NT2/D1 (cell line): ENCODE results near the gene ZCCHC2.

Experiments used
- DNase-seq: peaks from one replicate; pipeline ENCODE4 v3.0.0-alpha.2; 2011; ENCODE audit warnings: low read depth, low spot score
- H3K27me3 ChIP-seq: 2 replicates; pipeline ENCODE4 v1.6.0; 2011; ENCODE audit warnings: mild to moderate bottlenecking; ENCODE audit not compliant: insufficient read length, insufficient read depth
- H3K36me3 ChIP-seq: 2 replicates; pipeline ENCODE4 v1.6.1; 2011; ENCODE audit warnings: mild to moderate bottlenecking, low read length, mixed read lengths; ENCODE audit not compliant: insufficient read depth, insufficient read length
- H3K4me1 ChIP-seq: 2 replicates; pipeline ENCODE4 v1.5.1; 2011; ENCODE audit not compliant: insufficient read depth, insufficient read length
- H3K4me3 ChIP-seq: 2 replicates; pipeline ENCODE4 v1.5.1; 2011; ENCODE audit warnings: low read depth; ENCODE audit not compliant: insufficient read length
- H3K9ac ChIP-seq: 2 replicates; pipeline ENCODE4 v1.6.0; 2011; ENCODE audit warnings: low read depth; ENCODE audit not compliant: insufficient read length
- H3K9me3 ChIP-seq: 2 replicates; pipeline ENCODE4 v1.5.1; 2011; ENCODE audit warnings: mild to moderate bottlenecking, low read length; ENCODE audit not compliant: insufficient read depth
- SUZ12 ChIP-seq: IDR thresholded peaks from 2 replicates; pipeline ENCODE4 v1.6.1; 2011; ENCODE audit not compliant: insufficient read length, insufficient read depth; ENCODE audit errors: extremely low read depth
- YY1 ChIP-seq: IDR thresholded peaks from 2 replicates; pipeline ENCODE4 v1.6.1; 2011; ENCODE audit not compliant: insufficient read length, insufficient read depth
- ZNF274 ChIP-seq: IDR thresholded peaks from 2 replicates; pipeline ENCODE4 v1.6.1; 2011; ENCODE audit warnings: mild to moderate bottlenecking, low read depth, low read length

The ZCCHC2 gene

DNA sequence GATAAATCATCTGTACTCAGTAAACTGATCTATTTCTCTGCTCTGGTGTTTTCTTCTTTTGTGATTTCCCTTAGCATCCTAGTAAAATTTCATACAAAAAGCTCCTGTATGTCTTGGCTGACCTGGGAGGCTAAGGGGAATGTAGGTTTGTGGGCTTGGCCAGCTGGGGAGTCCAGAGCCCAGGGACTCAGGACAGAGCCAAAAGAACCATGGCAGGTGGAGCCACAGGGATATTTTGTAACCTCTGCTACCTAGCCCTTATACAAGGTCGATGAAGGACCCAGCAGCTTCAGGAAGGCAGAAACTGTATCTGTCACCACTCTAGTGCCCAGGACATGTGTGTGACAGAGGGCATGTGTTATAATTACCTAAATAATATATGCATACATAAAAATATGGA is 22.7 kb upstream of the ZCCHC2 start:
- DNase-seq: no peak
- Histone ChIP-seq H3K36me3 (no peaks in the 10 kb centered on the region), H3K4me3 (no peak overlapping the region), H3K9me3 (no peaks in the 10 kb centered on the region), H3K27me3 (no peaks in the 10 kb centered on the region), H3K9ac (no peak overlapping the region), H3K4me1 (no peaks in the 10 kb centered on the region)
- no peak for TF ChIP-seq SUZ12
- TF ChIP-seq ZNF274: no peak

DNA sequence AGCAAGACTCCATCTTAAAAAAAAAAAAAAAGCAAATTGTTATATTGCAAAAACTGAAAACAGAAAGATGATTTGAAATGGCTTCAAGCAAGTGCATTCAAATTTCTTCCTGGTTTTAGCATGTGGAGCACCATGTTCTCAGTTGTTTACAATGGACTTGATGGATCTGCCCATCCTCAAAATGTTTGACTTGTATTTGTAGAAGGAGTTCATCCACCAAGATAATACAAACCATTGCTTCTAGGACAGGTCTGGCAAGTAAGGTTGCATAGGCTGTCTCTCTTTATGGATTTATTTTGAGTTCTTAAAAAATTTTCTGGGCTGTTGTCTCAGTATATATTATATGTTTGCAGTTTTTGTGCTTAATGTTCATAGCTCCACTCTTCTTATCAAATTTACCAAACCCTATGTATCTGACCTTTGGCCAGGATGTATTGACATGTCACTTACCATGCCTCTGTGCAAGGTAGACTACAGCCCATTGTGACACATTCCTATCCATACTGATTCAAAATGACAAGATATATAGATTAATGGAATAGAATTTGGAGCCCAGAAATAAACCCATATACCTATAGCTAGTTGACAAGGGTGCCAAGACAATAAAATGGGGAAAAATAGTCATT is 21.7 kb upstream of the ZCCHC2 start:
- Histone ChIP-seq H3K9ac (no peak overlapping the region), H3K9me3 (no peaks in the 10 kb centered on the region), H3K4me1 (no peaks in the 10 kb centered on the region), H3K4me3 (no peak overlapping the region), H3K36me3 (no peaks in the 10 kb centered on the region), H3K27me3 (no peaks in the 10 kb centered on the region)
- DNase-seq: no peak
- TF ChIP-seq YY1 (no peak), SUZ12 (no peak), ZNF274 (no peak)

DNA sequence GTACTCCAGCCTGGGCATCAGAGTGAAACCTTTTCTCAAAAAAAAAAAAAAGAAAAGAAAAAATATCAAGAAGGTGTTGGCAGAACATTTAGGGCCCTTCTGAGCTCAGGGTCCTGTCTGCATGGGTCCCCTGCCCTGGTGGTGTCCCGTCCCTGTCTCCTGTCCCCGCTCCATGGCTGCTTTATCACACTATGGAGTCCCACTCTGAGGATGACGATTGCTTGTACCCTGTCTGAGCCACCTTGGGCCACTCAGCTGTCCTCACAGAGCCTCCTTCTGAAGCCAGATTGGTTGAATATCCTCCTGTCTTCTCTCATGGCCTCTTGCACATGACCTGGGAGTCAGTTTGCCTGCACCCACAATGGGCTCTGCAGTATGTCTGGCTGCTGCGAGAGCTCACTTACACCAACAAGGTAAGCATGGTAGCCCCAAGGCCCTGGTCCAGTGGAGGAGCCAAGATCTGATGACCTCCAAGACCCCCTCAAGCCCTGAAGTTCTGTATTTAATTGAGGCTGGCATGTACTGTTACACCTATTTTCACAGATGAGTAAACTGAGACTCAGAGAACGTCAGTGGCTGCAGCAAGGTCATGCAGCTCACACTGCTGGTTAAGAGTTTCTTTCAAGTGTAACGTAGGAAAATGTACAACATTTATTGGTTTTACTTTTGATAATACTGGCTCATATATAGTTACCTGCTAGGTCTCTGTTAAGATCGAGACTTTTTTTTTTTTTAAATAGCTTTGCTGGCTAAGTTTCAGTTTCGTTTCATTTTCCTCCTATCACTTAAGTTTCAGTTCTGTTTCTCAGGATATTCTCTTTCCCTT is 16.9 kb upstream of the ZCCHC2 start:
- no peaks in the 10 kb centered on the region for H3K36me3 ChIP-seq
- H3K27me3 ChIP-seq: no peaks in the 10 kb centered on the region
- H3K4me1 ChIP-seq: no peaks in the 10 kb centered on the region
- H3K4me3 ChIP-seq: no peak overlapping the region
- no peak overlapping the region for H3K9ac ChIP-seq
- TF ChIP-seq SUZ12 (no peak), ZNF274 (no peak), YY1 (no peak)
- H3K9me3 ChIP-seq: no peaks in the 10 kb centered on the region
- no peak for DNase-seq

DNA sequence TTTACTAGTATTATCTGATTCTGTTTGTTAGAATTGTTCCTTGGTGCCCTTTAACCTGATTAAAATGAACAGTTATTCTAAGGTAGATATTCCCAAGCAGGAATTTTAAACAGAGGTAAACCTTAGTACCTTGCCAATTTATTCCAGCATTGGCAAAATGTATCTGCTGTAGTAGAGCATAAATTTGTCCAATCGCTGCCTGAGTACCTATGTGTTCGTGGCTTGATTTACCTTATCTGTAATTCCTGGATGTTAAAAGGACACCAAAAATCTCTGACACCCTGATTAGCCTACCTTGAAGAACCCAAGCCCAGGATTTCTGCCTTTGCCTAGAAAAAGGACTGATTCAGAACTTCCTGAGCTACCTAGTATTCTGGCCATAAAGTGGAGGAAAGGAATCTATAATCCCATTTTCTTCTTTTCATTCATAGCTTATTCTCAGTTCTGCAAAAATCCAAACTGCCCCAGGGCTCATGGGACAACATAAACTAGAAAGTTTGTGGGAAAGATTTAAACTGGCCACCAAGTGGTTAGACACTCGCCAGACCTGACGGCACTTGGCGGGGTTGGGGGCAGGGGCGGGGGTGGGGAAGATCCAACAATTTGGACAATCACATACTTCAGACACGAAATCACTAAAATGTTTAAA is 16.2 kb upstream of the ZCCHC2 start:
- DNase-seq: no peak
- H3K4me3 ChIP-seq: no peak overlapping the region
- no peaks in the 10 kb centered on the region for H3K27me3 ChIP-seq
- H3K36me3 ChIP-seq: no peaks in the 10 kb centered on the region
- no peak for TF ChIP-seq ZNF274
- TF ChIP-seq SUZ12: no peak
- TF ChIP-seq YY1: no peak
- H3K9ac ChIP-seq: no peak overlapping the region
- peaks cover 3% of the 10 kb centered on the region; the same call in 1 of the 2 replicates for H3K9me3 ChIP-seq
- H3K4me1 ChIP-seq: no peaks in the 10 kb centered on the region

DNA sequence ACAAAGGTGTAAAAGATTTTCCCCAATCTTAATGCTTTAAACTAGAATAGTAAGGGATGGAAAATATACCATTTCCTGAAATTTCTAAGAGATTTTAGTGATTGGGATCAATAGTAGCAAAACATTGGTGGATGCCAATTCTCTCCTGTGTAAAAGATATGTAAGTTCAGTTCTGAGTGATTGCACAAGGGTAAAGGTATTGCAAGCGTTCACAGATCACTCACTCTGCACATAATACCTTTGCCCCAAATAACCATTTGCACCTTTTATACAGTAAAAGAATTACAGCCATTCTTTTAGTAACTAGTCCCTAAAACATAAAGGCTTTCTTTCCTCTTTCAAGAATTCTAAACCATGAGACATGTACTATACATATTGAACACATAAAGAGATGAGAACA is 13.0 kb upstream of the ZCCHC2 start:
- no peak for DNase-seq
- TF ChIP-seq SUZ12: no peak
- TF ChIP-seq YY1: no peak
- TF ChIP-seq ZNF274: no peak
- Histone ChIP-seq H3K4me1 (no peaks in the 10 kb centered on the region), H3K9ac (no peak overlapping the region), H3K9me3 (peaks cover 34% of the 10 kb centered on the region), H3K4me3 (no peak overlapping the region), H3K27me3 (no peaks in the 10 kb centered on the region), H3K36me3 (no peaks in the 10 kb centered on the region)

DNA sequence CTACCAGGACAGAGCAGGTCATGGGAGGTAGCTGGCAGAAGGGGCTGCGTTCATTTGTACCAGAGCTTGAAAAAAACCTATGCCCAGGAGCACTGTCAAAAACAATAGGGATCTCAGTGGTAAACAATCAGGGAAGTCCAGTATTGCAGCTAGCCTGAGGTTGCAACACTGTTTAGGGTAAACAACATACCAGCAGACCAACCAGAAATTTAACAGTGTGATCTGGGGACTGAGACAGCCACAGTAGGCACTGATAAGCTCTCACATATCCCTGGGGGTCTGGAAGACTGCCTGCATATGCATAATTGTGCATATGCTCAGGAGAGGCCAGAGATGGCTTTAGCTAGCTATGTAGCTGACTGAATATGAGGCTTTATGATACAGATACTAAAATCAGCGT is 12.0 kb upstream of the ZCCHC2 start:
- Histone ChIP-seq H3K9ac (no peak overlapping the region), H3K36me3 (no peaks in the 10 kb centered on the region), H3K27me3 (no peaks in the 10 kb centered on the region), H3K4me3 (no peak overlapping the region), H3K4me1 (no peaks in the 10 kb centered on the region), H3K9me3 (peaks cover 38% of the 10 kb centered on the region)
- DNase-seq: no peak
- TF ChIP-seq ZNF274 (no peak), SUZ12 (no peak), YY1 (no peak)

DNA sequence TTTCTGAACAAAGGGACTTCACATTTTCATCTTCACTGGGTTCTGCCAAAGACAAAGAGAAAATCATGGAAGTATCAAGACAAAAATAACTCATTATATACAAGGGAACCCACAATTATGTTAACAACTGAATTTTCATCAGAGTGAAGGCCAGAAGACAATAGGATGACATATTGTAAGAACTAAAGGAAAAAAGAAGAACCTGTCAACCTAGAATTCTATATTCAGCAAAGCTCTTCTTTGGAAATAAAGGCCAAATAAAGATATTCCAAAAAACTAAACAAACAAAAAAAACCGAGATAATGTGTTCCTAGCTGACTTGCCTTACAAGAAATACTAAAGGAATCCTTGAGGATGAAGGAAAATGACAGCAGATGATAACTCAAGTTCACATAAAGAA is 10.3 kb upstream of the ZCCHC2 start:
- TF ChIP-seq ZNF274 (no peak), YY1 (no peak), SUZ12 (no peak)
- Histone ChIP-seq H3K27me3 (no peaks in the 10 kb centered on the region), H3K4me3 (no peak overlapping the region), H3K9me3 (peaks cover 38% of the 10 kb centered on the region), H3K36me3 (no peaks in the 10 kb centered on the region), H3K4me1 (no peaks in the 10 kb centered on the region), H3K9ac (no peak overlapping the region)
- no peak for DNase-seq
